NCI-H1417 (cell line): ENCODE results near the gene CHRNA1.

ENCODE experiments used
- DNase-seq, 3 experiments: peaks; one replicate each; lab custom pipeline; 2025; lab: John Stamatoyannopoulos, UW

CHRNA1 gene

DNA sequence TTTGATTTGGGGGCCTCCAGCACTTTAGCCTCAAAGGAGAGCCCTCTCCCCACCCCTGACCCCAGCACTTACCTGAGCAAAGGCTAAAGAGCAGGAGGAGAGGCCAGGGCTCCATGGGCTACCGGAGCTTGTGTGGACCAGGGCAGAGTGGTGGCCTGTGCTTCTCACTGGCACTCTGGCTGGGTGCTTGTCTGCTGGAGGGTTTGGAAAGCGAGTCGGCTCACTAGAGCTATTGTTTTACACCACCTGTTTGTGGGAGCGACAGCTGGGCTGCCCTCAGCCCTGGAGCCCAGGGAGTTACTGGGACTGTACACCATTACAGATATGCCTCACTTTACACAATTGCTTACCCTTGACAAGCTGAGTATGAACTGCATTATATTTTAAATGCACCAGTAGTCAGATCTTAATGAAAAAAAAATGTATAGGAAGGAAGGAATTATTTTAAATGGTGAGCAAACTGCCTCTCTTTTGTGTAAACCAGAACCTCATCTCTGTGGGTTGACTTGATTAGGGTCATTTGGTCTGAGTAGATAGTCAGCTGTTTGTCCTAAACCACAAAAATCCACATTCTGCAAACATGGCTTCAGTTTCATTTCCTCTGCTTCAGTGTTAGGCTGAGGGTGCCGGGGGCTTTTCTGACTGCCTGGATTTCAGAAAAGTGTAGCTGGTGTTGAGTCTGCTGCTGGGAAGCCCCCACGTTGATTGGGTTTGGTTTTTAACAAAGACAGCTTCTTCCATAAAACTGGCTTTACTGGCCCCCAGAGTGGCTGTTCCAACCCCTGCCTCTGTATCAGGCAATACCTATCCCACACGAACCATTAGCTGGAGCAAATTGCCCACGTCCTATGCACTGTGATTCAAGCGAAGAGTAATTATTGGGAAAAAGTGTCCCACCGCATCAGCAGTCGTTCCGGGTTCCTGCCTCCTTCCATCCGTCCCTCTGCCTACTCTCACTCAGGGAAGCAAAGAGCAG is at the start of gene CHRNA1:
CHRNA1 (minus strand) TSS at position 193 of the 976 bp plus-strand sequence; CDS start at position 115, 78 bp downstream.
- peak in 2 of 3 experiments; percentile 0 to 49 for DNase-seq

GRCh38 chr2:174812037-174812436 is 47.8 kb upstream of the CHRNA1 start:
- no peak for DNase-seq

GRCh38 chr2:174807931-174808330 is 43.7 kb upstream of the CHRNA1 start:
- DNase-seq = no peak

DNA sequence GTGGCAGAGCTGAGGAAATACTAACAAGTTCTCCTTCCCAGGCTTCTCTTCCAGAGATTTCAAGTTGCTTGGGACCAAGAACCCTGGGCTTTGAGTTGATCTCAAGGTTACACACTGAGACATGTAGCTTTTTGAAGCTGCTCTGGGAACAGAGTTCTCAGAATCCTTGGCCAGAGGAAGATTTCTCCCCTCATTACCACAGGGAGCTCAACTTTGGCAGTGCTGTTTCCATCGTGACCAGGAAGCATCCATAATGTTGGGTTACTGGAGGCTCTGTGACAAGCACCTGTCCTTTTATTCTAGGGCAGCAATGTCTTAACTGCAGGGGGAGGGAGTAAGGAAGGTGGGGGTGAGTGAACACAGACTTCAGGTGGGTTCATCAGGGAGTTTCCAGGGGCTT is 41.5 kb upstream of the CHRNA1 start:
- DNase-seq = no peak

DNA sequence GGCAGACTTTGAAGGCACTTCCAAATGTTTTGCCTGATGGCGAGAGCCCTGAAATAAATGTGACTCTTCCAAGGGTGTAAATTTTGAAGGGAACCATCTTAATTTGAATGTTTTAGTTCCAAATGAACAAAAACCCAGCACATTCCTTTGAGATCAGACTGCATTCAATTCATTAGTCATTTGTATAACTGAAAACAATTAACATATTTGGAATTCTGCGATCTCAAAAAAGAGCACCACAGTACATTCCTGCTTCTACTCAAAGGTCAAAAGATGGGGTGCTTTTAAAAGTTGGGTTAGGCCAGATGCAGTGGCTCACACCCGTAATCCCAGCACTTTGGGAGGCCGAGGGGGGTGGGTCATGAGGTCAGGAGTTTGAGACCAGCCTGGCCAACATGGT is 38.2 kb upstream of the CHRNA1 start:
- DNase-seq = no peak

DNA sequence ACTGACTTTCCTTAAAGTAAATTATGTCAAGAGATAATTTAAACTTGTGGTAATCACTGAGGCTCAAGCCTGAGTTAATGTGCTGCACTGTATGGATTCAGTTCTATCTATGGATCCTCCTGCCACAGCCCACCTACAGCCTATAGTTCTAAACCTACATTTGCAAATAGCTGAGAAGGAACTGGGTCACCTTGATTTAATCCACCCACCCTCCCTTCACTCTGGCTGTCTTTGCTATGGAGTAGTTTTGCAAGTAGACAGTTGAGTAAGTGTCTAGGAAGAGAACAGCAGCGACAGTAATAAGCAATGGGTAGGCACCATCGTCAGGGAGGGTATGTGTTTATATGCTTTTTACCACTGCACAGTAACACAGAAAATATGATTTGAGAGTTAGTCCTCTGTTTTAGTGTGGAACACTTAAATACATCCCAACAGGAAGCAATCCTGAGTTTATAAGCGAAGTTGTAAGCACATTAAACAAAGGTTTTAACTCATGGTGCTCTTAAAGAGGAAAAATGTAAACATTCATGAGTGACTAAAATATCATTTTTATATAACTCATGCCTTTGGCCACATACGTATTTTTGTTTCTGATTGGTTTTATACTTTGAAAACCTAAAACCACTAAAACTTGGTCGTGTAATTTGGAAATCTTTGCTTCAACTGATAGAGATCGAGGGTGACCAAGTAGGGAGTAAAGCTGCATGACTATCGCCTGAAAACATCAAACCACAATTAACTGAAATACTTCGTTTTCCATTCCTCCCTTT is 36.3 kb upstream of the CHRNA1 start:
- no peak for DNase-seq

DNA sequence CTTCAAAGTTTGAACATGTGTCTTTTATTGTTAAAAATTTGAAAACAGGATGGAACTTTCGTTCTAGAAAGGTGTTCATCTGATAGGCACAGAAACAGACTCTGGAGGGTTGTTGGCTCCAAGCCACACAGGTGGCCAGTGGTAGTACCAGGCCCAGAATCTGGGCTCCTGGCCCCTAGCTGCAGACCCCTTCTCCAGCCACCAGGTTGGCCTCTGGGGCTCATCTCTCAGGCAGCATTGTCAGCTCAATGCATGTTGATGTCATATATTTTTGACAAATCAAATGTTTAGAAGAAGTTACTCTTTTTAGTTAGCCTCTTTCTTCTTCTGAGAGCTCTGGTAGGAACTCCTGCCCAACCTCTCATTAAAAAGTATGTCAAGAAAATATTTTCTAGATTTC is 34.5 kb upstream of the CHRNA1 start:
- no peak for DNase-seq

DNA sequence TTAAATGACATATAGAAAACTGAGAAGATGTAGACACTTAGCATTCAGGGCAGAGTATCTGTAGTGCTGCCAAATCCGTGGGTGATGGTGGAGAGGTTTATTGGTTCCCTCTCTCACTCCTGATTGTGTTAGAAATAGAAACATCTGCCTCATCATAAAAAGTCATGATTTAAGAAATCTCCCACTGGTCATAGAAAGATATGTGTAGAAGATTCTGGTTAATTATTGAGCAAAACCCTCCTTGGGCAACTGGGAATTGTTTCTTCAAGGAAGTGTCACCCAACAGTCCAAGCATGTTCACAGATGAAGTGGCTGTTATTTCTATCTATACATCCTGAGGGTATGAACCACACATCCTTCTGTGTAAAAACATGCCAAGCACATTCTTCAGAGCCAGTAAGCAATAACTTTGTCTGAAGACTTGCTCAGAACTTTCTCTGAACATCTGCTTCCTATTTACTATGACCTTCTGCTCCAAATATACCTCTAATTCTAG is 33.6 kb upstream of the CHRNA1 start:
- DNase-seq = no peak

DNA sequence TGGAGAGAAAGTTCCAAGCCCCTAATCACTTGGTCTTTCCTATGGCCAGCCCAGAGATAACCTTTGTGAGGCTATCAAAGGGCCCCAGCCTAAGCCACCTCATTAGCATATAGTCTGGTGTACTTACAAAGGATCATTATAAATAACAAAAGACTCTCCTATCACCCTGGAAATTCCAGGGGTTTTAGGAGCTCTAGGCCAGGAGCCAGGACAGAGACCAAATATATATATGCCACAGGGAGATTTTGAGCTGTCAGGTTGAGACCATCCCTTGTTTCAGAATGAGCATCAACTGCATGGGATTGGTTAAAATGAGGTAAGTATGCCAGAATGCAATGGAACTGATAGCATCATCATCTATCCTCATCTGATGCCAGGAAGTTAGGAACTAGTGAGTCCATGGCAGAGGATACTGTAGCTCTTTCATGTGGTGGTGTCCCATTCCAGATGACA is 32.1 kb upstream of the CHRNA1 start:
- no peak for DNase-seq

GRCh38 chr2:174794851-174795374 is 30.6 kb upstream of the CHRNA1 start:
- DNase-seq = no peak

- DNase-seq = no peak
These were observed 28.2 kb upstream of the CHRNA1 start for GRCh38 chr2:174792309-174793025.

GRCh38 chr2:174791746-174792280 is 27.5 kb upstream of the CHRNA1 start:
- DNase-seq = no peak

GRCh38 chr2:174791020-174791419 is 26.7 kb upstream of the CHRNA1 start:
- DNase-seq = no peak

DNA sequence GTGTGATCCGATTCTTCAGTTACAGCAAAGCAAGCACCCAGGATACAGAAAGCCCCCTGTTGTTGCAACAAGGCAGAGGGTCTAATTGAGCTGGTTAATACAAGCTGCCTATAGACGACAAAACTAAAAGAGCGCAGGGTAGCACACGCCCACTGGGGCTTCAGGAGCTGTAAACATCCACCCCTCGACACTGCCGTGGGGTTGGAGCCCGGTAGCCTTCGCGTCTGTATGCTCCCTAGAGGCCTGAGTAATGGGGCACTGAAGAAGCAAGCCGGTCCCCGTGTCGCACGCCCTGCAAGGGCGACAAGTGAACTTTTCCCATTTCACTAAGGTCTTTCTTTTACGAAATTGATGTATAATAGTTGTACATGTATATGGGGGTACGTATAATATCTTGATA is 24.7 kb upstream of the CHRNA1 start:
- no peak for DNase-seq

DNA sequence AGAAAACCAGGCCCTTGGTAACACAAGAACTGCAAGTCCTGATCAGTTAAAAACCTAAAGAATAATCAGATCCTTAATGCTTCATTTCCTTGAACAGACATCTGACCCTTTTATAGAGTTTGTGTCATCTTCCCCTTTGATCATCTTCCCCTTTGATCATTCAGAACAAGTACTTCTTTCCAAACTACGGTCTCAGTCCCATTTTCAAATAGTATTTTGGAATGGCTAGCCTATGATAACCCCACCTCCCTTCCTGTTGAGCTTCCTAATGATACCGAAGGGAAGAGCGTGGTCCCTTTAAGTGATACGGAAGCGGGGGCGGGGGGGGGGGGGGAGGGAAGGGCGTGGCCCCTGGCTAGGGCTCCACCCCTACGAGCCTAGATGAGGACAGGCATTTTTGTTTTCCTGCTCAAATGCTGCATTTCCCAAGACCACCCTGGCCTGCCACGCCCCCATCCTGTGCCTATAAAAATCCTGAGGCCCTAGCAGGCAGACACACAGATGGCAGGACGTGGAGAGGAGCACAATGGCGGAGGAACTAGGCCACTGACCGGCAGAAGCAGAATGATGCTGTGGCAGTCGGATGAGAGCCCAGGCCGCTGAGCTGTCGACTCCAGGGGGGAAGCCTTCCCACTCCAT is 24.1 kb upstream of the CHRNA1 start:
- no peak for DNase-seq

DNA sequence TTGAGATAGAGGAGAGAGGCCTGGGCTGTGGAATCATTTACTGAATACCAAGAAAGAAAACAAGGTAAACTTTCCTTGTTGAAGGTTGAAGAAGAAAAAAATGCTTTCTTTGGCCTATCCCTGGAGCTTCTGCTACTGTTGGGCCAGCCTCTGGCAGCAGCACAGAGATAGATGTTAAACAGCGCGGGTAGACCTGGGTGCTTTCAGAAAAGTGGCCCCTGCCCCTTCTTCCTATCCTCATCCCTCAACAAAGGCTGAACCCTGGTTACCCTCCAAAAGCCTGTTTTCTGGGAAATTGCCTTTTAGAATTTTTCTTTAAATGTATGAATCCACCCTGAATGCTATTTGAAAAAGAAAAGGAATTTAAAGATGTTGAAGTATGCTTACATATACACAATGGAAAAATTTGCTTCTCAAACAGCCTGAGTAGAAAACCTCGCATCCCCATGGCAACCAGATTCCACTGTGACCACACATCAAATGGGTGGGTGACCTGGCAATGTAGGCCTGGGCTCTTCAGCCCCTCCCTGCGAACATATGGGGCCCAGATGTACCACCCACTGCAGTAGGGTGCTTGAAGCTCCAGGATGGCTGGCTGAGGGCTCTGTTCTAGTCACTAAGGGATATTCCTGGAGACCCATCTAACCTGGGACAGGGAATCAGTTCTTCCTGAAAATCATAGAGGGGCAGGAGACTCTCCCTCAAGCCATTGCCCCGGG is 23.4 kb upstream of the CHRNA1 start:
- DNase-seq = no peak

- DNase-seq = no peak
These were observed 21.9 kb upstream of the CHRNA1 start for GRCh38 chr2:174786066-174786725.

DNA sequence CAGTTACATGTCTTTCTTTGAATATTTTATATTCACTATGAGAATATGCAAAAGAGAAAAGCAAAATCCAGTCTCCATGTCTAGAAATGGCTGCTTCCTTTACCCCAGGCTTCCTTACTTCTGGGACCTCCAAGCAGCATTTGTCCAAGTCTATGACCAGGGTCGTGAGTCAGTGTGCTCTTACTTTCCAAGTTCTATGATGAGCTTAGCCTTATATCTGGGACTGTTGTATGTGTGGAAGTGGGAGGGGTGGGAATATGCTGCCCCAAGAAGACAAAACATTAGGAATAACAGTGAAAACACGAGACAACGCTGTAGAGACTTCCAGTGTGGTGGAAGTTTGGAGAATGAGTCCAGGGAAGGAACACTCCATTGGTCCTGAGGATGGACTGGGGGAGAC is 21.2 kb upstream of the CHRNA1 start:
- no peak for DNase-seq

- no peak for DNase-seq
These were observed 20.6 kb upstream of the CHRNA1 start for GRCh38 chr2:174784909-174785308.

DNA sequence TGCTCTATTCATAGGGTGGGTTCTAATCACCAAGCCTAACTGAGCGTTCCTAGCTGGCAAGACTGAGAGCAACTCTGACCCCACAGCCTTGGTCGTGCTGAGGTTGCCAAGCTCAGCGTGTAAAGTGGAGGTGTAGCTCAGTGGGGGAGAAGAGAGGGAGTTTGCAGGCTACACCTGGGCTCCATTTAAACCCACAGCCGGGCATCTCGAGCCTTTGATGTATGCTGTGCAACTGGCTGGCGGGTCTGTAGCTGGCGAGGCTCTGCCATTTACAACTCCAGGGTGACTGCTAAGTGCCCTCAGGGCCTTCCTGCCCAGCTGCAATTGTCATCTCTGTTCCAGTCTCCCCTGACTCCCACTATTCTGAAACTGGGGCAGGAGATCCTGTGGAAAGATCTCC is 20.0 kb upstream of the CHRNA1 start:
- peak in 1 of 3 experiments; percentile 1 for DNase-seq
